NB4 (cell line): Measurements from ENCODE around the gene KLHL6.

Experiments
- CTCF ChIP-seq: IDR thresholded peaks from one replicate; pipeline ENCODE4 v1.5.1; 2012; ENCODE audit warnings: low read depth, low read length
- MYC ChIP-seq: IDR thresholded peaks from 2 replicates; pipeline ENCODE4 v1.6.1; 2011; ENCODE audit warnings: low read depth, low read length
- POLR2A ChIP-seq: IDR thresholded peaks from 2 replicates; pipeline ENCODE4 v1.6.1; 2011; ENCODE audit warnings: mild to moderate bottlenecking; ENCODE audit not compliant: insufficient read length; ENCODE audit errors: extremely low read depth

GRCh38 chr3:183548262-183548769 is 7.2 kb downstream of the KLHL6 start:
- TF ChIP-seq CTCF (no peak), MYC (no peak), POLR2A (no peak)
